ENCODE results near the gene NTRK3. TPM values are rescaled to one million over a fixed set of nuclear protein-coding genes. Genes with fewer than 3 reads are reported as not detected.

The NTRK3 gene
- total RNA-seq, 4 donors from 2014 or later: 0.94 to 3.2 (median 1.8) TPM

GRCh38 chr15:87829332-87830050 lies 427.0 kb downstream of the NTRK3 start:
- intact Hi-C loops (cut with DNase I): no loop called here

GRCh38 chr15:87828608-87829007 lies 427.9 kb downstream of the NTRK3 start:
- H3K4me3 ChIP-seq (replicated peaks in 1 of 3): no peak overlapping the region
- H3K27ac ChIP-seq: no peak overlapping the region
- H3K36me3 ChIP-seq: no peaks in the 10 kb centered on the region
- DNase-seq: no peak
- no peaks in the 10 kb centered on the region for H3K27me3 ChIP-seq
- H3K9me3 ChIP-seq: no peaks in the 10 kb centered on the region
- 81 to 85% methylated on average over 3 of the region's 3 CpGs for WGBS, 2 donors
- no peak for TF ChIP-seq POLR2A (IDR thresholded peaks at IDR 0.05)
- TF ChIP-seq CTCF (IDR thresholded peaks at IDR 0.05): no peak
- intact Hi-C loops (cut with DNase I): no loop called here
- no peaks in the 10 kb centered on the region for H3K4me1 ChIP-seq

More at GRCh38 chr15:87829332-87830050, 427.0 kb downstream of the NTRK3 start:
- DNase-seq: no peak
- H3K36me3 ChIP-seq: no peaks in the 10 kb centered on the region
- TF ChIP-seq CTCF (IDR thresholded peaks at IDR 0.05): no peak
- no peak for TF ChIP-seq POLR2A (IDR thresholded peaks at IDR 0.05)
- H3K4me3 ChIP-seq (replicated peaks in 1 of 3): no peak overlapping the region
- H3K27ac ChIP-seq: no peak overlapping the region
- WGBS, 2 donors: 72 to 78% methylated on average over 4 of the region's 4 CpGs
- H3K27me3 ChIP-seq: no peaks in the 10 kb centered on the region
- H3K9me3 ChIP-seq: no peaks in the 10 kb centered on the region
- H3K4me1 ChIP-seq: no peaks in the 10 kb centered on the region

GRCh38 chr15:87827131-87827530 lies 429.4 kb downstream of the NTRK3 start:
- H3K36me3 ChIP-seq: no peaks in the 10 kb centered on the region
- intact Hi-C loops (cut with DNase I): no loop called here
- H3K4me3 ChIP-seq (replicated peaks in 1 of 3): no peak overlapping the region
- H3K27me3 ChIP-seq: no peaks in the 10 kb centered on the region
- no peak for DNase-seq
- H3K27ac ChIP-seq: no peak overlapping the region
- WGBS, 2 donors: 92 to 94% methylated on average over 3 of the region's 3 CpGs
- no peaks in the 10 kb centered on the region for H3K4me1 ChIP-seq
- H3K9me3 ChIP-seq: no peaks in the 10 kb centered on the region
- TF ChIP-seq CTCF (IDR thresholded peaks at IDR 0.05) (no peak), POLR2A (IDR thresholded peaks at IDR 0.05) (no peak)

- Histone ChIP-seq H3K27ac (no peak overlapping the region), H3K4me1 (no peaks in the 10 kb centered on the region), H3K36me3 (no peaks in the 10 kb centered on the region), H3K9me3 (no peaks in the 10 kb centered on the region), H3K4me3 (replicated peaks in 1 of 3) (no peak overlapping the region), H3K27me3 (no peaks in the 10 kb centered on the region)
- intact Hi-C loops (cut with DNase I): no loop called here
- DNase-seq: no peak
- TF ChIP-seq CTCF (IDR thresholded peaks at IDR 0.05): no peak
- TF ChIP-seq POLR2A (IDR thresholded peaks at IDR 0.05): no peak
- 56 to 58% methylated on average over 8 of the region's 8 CpGs for WGBS, 2 donors
These were observed 430.3 kb downstream of the NTRK3 start for GRCh38 chr15:87826119-87826747.

GRCh38 chr15:87818756-87819155 lies 437.8 kb downstream of the NTRK3 start:
- no peaks in the 10 kb centered on the region for H3K27me3 ChIP-seq
- H3K27ac ChIP-seq: no peak overlapping the region
- H3K4me1 ChIP-seq: no peaks in the 10 kb centered on the region
- TF ChIP-seq POLR2A (IDR thresholded peaks at IDR 0.05): no peak
- no peak for TF ChIP-seq CTCF (IDR thresholded peaks at IDR 0.05)
- H3K36me3 ChIP-seq: no peaks in the 10 kb centered on the region
- intact Hi-C loops (cut with DNase I): no loop called here
- H3K4me3 ChIP-seq (replicated peaks in 1 of 3): no peak overlapping the region
- no peaks in the 10 kb centered on the region for H3K9me3 ChIP-seq
- DNase-seq: no peak
- 90 to 100% methylated on average over 1 of the region's 1 CpG for whole genome bisulfite sequencing, 2 donors

Measured in thyroid gland (tissue), 4 donors.